ENCODE measurements around the gene ZNF438. TPM values are rescaled to one million over a fixed set of nuclear protein-coding genes. Genes with fewer than 3 reads are reported as not detected.

The ZNF438 gene
- total and polyA plus RNA-seq, 2 of the 4 experiments (the other 2 are of a cell fraction) = 1.8 to 2.9 TPM

- no peak for TF ChIP-seq MAFK (IDR thresholded peaks at IDR 0.05; ENCODE audit: low read depth, low read length)
- no peak for TF ChIP-seq USF2 (IDR thresholded peaks at IDR 0.05; ENCODE audit: low read depth, low read length)
Measured at GRCh38 chr10:30817541-30817940, 214.1 kb downstream of the ZNF438 start (continued).

GRCh38 chr10:30816820-30817171, 214.9 kb downstream of the ZNF438 start:
- Histone ChIP-seq H3K18ac (ENCODE audit: low read depth, low read length) (no peak overlapping the region; the same call in 1 of the 2 replicates), H3K79me1 (ENCODE audit: low read depth in 1 of 2, low read length in 2 of 2) (peaks cover 0 to 5% of the 10 kb centered on the region in 2 experiments; a peak in 2 of 4 replicates), H3K23ac (ENCODE audit: low read depth, low read length) (no peak overlapping the region), H3K9me3 (ENCODE audit: control insufficient read depth, insufficient read depth, low read length) (no peaks in the 10 kb centered on the region), H2BK120ac (ENCODE audit: low read depth, low read length) (no peak overlapping the region), H4K5ac (ENCODE audit: low read depth, low read length) (no peak overlapping the region), H2BK15ac (ENCODE audit: low read depth, low read length) (no peak overlapping the region), H3K56ac (ENCODE audit: extremely low read depth, insufficient read depth, low read length) (no peak overlapping the region), H4K8ac (ENCODE audit: low read depth in 2 of 2, low read length in 2 of 2) (no peak overlapping the region), H2BK20ac (ENCODE audit: low read depth, low read length) (peak overlapping the region; percentile 48; the same call in 1 of the 2 replicates), H2AK5ac (ENCODE audit: low read depth, low read length) (peak overlapping the region; percentile 40; the same call in 1 of the 2 replicates), H2AFZ (replicated peaks; ENCODE audit: low read length, poor library complexity) (no peak overlapping the region), H3K36me3 (ENCODE audit: control insufficient read depth, insufficient read depth, low read length) (no peaks in the 10 kb centered on the region), H3K9ac (ENCODE audit: low read depth, low read length) (no peak overlapping the region), H4K20me1 (ENCODE audit: insufficient read depth, low read length) (0 out of 2 replicates have a peak, but pooled peaks cover 1% of the 10 kb centered on the region), H3K14ac (replicated peaks; ENCODE audit: low read depth, low read length) (no peak overlapping the region), H3K4ac (ENCODE audit: low read depth, low read length) (peak overlapping the region; percentile 23; the same call in 1 of the 2 replicates), H2BK5ac (ENCODE audit: low read depth, low read length, poor library complexity, severe bottlenecking) (no peak overlapping the region), H2AK9ac (replicated peaks; ENCODE audit: low read depth, low read length, poor library complexity) (no peak overlapping the region), H3K4me3 (ENCODE audit: insufficient read depth, low read depth, low read length) (no peak overlapping the region), H3K9me1 (ENCODE audit: insufficient read depth, low read length) (peaks cover 34% of the 10 kb centered on the region), H4K91ac (ENCODE audit: insufficient read depth, low read depth, low read length) (no peak overlapping the region), H3K4me2 (ENCODE audit: low read depth, low read length) (no peak overlapping the region), H3K27ac (ENCODE audit: insufficient read depth, low read length) (no peak overlapping the region), H3K27me3 (ENCODE audit: control insufficient read depth, insufficient read depth, low read length) (no peaks in the 10 kb centered on the region), H3K4me1 (ENCODE audit: control insufficient read depth, insufficient read depth, low read length) (peaks cover 44% of the 10 kb centered on the region)
- in situ Hi-C loops (cut with MboI; ENCODE audit: low sequenced_read_pairs) = no loop called here
- intact Hi-C loops (cut with micrococcal nuclease) = no loop called here
- no TSS peak for BruUV-seq (replicated peaks)
- no peak for DNase-seq
- dilution Hi-C loops (cut with HindIII; ENCODE audit: low sequenced_read_pairs, unreplicated experiment) = no loop called here
- ChIA-PET POLR2A (ENCODE audit: unreplicated experiment) (no interaction called here), CTCF (no interaction called here)
- WGBS, 2 experiments (ENCODE audit: extremely low coverage in 2 of 2, insufficient read length in 1 of 2) = no CpG with 5 or more reads among the region's 3 CpGs
- no peak for ATAC-seq (ENCODE audit: low read depth)
- TF ChIP-seq USF2 (IDR thresholded peaks at IDR 0.05; ENCODE audit: low read depth, low read length) (no peak), RCOR1 (IDR thresholded peaks at IDR 0.05; ENCODE audit: insufficient replicate concordance, low read length) (no peak), SMC3 (IDR thresholded peaks at IDR 0.05; ENCODE audit: low read depth, low read length) (no peak), POLR2A (IDR thresholded peaks at IDR 0.05; ENCODE audit: low read depth, low read length) (no peak), CEBPB (IDR thresholded peaks at IDR 0.05; ENCODE audit: low read depth, low read length) (no peak), CHD1 (IDR thresholded peaks at IDR 0.05; ENCODE audit: low read depth, low read length) (no peak), CTCF (conservative IDR thresholded peaks at IDR 0.05; ENCODE audit: low read depth, low read length) (no peak), BHLHE40 (IDR thresholded peaks at IDR 0.05; ENCODE audit: low read depth, low read length) (no peak), MAZ (IDR thresholded peaks at IDR 0.05; ENCODE audit: borderline replicate concordance, low read depth, low read length) (no peak), FOS (IDR thresholded peaks at IDR 0.05; ENCODE audit: low read depth, low read length) (no peak), ELK1 (IDR thresholded peaks at IDR 0.05; ENCODE audit: borderline replicate concordance, low read depth, low read length) (no peak), NFE2L2 (IDR thresholded peaks at IDR 0.05; ENCODE audit: low read depth, low read length) (no peak), MAFK (IDR thresholded peaks at IDR 0.05; ENCODE audit: low read depth, low read length) (no peak)
